Transverse colon (tissue), 4 donors: ENCODE data around the gene KCNK18.

Source experiments
- EP300 ChIP-seq: sonication (generic); formaldehyde crosslinking; IDR thresholded peaks from one replicate; pipeline ENCODE4 v1.6.1; 2017; ENCODE audit warnings: antibody characterized with exemption, low read depth
- POLR2A ChIP-seq: fragments of 450-650 bp; IDR thresholded peaks from one replicate; pipeline ENCODE4 v1.6.1; 2016; ENCODE audit warnings: antibody characterized with exemption, mild to moderate bottlenecking, moderate library complexity
- POLR2AphosphoS5 ChIP-seq, 3 donors: sonication (generic); formaldehyde crosslinking; IDR thresholded peaks; one replicate each; pipeline ENCODE4 v1.6.1; 2016; ENCODE audit warnings: antibody characterized with exemption in 3 of 3
- TF ChIP-seq, protein P1 (sequence below), 5 experiments: fragments of 200-600 bp in 3 of 5; fragments of 450-650 bp in 2 of 5; sonication (generic) in 3 of 5; IDR thresholded peaks; 1 replicate in 2 of 5; 2 replicates in 3 of 5; pipeline ENCODE4 v1.5.1; 2016 to 2017; ENCODE audit warnings: antibody characterized with exemption in 5 of 5, inconsistent platforms in 3 of 5, mild to moderate bottlenecking in 2 of 5, moderate library complexity in 1 of 5

DNA sequence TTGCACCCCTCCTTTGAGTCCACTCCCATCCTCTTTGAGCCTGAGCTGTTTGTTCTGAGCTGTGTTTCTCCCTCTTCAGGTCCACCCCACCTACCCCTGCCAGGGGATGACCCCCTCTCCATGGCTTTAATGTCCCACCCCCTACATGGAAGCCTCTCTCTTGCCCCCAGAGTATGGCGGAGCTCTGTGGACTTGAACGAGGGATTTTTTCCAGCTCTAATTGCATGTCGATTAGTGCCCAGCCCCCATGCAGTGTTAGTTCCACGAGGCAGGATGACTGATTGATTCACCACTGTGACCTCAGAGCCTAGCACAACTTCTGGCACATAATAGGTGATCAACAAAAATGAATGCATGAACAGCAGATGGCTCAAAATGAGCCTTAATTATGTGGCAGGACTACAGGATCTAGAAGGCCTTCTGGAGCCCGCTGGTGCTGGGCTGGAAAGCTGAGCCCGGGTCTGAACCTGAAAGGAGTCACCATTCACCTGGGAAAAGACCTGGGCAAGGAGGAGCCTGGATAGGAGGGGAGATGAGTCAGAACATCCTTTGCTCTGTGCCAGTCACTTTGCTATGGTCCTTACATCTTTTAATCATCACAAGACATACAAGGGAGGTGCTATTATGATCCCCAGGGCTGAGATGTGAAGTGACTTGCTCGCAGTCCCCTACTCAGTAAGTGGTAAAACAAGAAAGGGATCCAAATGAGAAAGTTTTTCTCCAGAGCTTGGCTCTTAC, 26.6 kb downstream of the KCNK18 start:
- TF ChIP-seq, protein P1, sequence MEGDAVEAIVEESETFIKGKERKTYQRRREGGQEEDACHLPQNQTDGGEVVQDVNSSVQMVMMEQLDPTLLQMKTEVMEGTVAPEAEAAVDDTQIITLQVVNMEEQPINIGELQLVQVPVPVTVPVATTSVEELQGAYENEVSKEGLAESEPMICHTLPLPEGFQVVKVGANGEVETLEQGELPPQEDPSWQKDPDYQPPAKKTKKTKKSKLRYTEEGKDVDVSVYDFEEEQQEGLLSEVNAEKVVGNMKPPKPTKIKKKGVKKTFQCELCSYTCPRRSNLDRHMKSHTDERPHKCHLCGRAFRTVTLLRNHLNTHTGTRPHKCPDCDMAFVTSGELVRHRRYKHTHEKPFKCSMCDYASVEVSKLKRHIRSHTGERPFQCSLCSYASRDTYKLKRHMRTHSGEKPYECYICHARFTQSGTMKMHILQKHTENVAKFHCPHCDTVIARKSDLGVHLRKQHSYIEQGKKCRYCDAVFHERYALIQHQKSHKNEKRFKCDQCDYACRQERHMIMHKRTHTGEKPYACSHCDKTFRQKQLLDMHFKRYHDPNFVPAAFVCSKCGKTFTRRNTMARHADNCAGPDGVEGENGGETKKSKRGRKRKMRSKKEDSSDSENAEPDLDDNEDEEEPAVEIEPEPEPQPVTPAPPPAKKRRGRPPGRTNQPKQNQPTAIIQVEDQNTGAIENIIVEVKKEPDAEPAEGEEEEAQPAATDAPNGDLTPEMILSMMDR (IDR thresholded peaks at IDR 0.05), result no peak
- no peak for TF ChIP-seq POLR2A
- no peak for TF ChIP-seq EP300
- TF ChIP-seq POLR2AphosphoS5 (IDR thresholded peaks at IDR 0.05), result no peak
